GM21786 (cell line): Measurements from ENCODE around the gene COPA.

Source experiments
- ATAC-seq: cut with Tn5 transposase; IDR thresholded peaks from one replicate; pipeline ENCODE4 v1.9.1; 2021; ENCODE audit not compliant: unreplicated experiment

COPA gene

GRCh38 chr1:160363010-160363409 lies 20.0 kb upstream of the COPA start:
- no peak for ATAC-seq

- no peak for ATAC-seq
Measured at GRCh38 chr1:160362168-160362957, 19.3 kb upstream of the COPA start.

- ATAC-seq, result no peak
Measured at GRCh38 chr1:160361814-160362167, 18.7 kb upstream of the COPA start.

GRCh38 chr1:160361199-160361598 lies 18.1 kb upstream of the COPA start:
- no peak for ATAC-seq

- no peak for ATAC-seq
Measured at GRCh38 chr1:160360227-160360695, 17.2 kb upstream of the COPA start.

- ATAC-seq, result no peak
Measured at GRCh38 chr1:160359559-160360226, 16.6 kb upstream of the COPA start.

- ATAC-seq, result no peak
Measured at GRCh38 chr1:160358073-160358472, 15.0 kb upstream of the COPA start.

GRCh38 chr1:160357286-160358002 lies 14.4 kb upstream of the COPA start:
- no peak for ATAC-seq

- no peak for ATAC-seq
Measured at GRCh38 chr1:160354388-160354985, 11.4 kb upstream of the COPA start.

GRCh38 chr1:160353223-160353622 lies 10.2 kb upstream of the COPA start:
- ATAC-seq, result no peak

- ATAC-seq, result no peak
Measured at GRCh38 chr1:160352555-160352954, 9.5 kb upstream of the COPA start.

- ATAC-seq, result no peak
Measured at GRCh38 chr1:160351629-160352028, 8.6 kb upstream of the COPA start.

GRCh38 chr1:160346958-160347357 lies 3.9 kb upstream of the COPA start:
- peak; percentile 37 for ATAC-seq

- ATAC-seq, result no peak
Measured at GRCh38 chr1:160346463-160346862, 3.4 kb upstream of the COPA start.

GRCh38 chr1:160344936-160345335 lies 1.9 kb upstream of the COPA start:
- ATAC-seq, result no peak

GRCh38 chr1:160344241-160344640 lies 1.2 kb upstream of the COPA start:
- ATAC-seq, result no peak

GRCh38 chr1:160342526-160342925 lies 524 bp downstream of the COPA start:
- no peak for ATAC-seq

- no peak for ATAC-seq
Measured at GRCh38 chr1:160340866-160341265, 2.2 kb downstream of the COPA start.

GRCh38 chr1:160340146-160340545 lies 2.9 kb downstream of the COPA start:
- no peak for ATAC-seq

GRCh38 chr1:160338580-160338979 lies 4.5 kb downstream of the COPA start:
- ATAC-seq, result no peak

GRCh38 chr1:160332516-160332915 lies 10.5 kb downstream of the COPA start:
- ATAC-seq, result no peak
